Panc1 (cell line): ENCODE data around the gene ANKH. TPM values are rescaled to one million over a fixed set of nuclear protein-coding genes. Genes with fewer than 3 reads are reported as not detected.

ENCODE experiments used
- ATAC-seq: fragments of 200-7000 bp; cut with Tn5 transposase; 2 replicates; pipeline ENCODE4 v1.9.1; 2020; ENCODE audit warnings: mild to moderate bottlenecking, moderate library complexity
- BruUV-seq: library from RNA; stranded (reverse); fragments of 400-500 nt; replicated peaks from 2 replicates; lab custom pipeline; 2021; lab: Mats Ljungman, UMichigan
- CTCF ChIA-PET: fragments of 300-600 bp; sonication (Branson Sonifier 250); formaldehyde crosslinking; loops from one replicate; lab custom pipeline; 2022; ENCODE audit warnings: antibody characterized with exemption; lab: Charles Lee
- POLR2A ChIA-PET: fragments of 300-600 bp; sonication (Branson Sonifier 250); formaldehyde crosslinking; loops from one replicate; lab custom pipeline; 2022; ENCODE audit warnings: antibody characterized with exemption; lab: Charles Lee
- DNase-seq: peaks from one replicate; pipeline ENCODE4 v3.0.0-alpha.2; 2010; ENCODE audit warnings: low read depth, low spot score
- H3K27ac ChIP-seq: 2 replicates; pipeline ENCODE4 v1.5.1; 2011; ENCODE audit warnings: mild to moderate bottlenecking, low read length, inconsistent platforms
- H3K27me3 ChIP-seq: fragments of 200-500 bp; sonication (Bioruptor generic); 2 replicates; pipeline ENCODE4 v1.6.0; 2014; ENCODE audit warnings: low read length, inconsistent platforms; ENCODE audit not compliant: control insufficient read depth, insufficient read depth
- H3K36me3 ChIP-seq: fragments of 200-500 bp; sonication (Bioruptor generic); 2 replicates; pipeline ENCODE4 v1.5.1; 2014; ENCODE audit warnings: inconsistent platforms, mild to moderate bottlenecking, low read length, moderate library complexity; ENCODE audit not compliant: control insufficient read depth, insufficient read depth
- H3K4me1 ChIP-seq: 2 replicates; pipeline ENCODE4 v1.5.1; 2011; ENCODE audit warnings: inconsistent platforms, mild to moderate bottlenecking, low read length, moderate library complexity; ENCODE audit not compliant: control insufficient read depth, insufficient read depth
- H3K4me3 ChIP-seq, 2 experiments: 2 replicates each; pipeline ENCODE4 v1.5.1; 2011 to 2012; ENCODE audit warnings: low read depth in 2 of 2, low read length in 2 of 2, mild to moderate bottlenecking in 2 of 2, inconsistent platforms in 1 of 2, moderate library complexity in 1 of 2
- H3K9me3 ChIP-seq: fragments of 200-500 bp; sonication (Bioruptor generic); 2 replicates; pipeline ENCODE4 v1.5.1; 2014; ENCODE audit warnings: low read depth, mild to moderate bottlenecking, inconsistent platforms, low read length, moderate library complexity; ENCODE audit not compliant: control insufficient read depth, insufficient read depth
- CTCF ChIP-seq: fragments of 450-650 bp; IDR thresholded peaks from 2 replicates; pipeline ENCODE4 v1.5.1; 2017; ENCODE audit warnings: mild to moderate bottlenecking
- POLR2AphosphoS5 ChIP-seq: IDR thresholded peaks from 2 replicates; pipeline ENCODE4 v1.6.1; 2012; ENCODE audit warnings: mild to moderate bottlenecking, low read depth, low read length, moderate library complexity
- REST ChIP-seq, 2 experiments: IDR thresholded peaks; 2 replicates each; pipeline ENCODE4 v1.6.1; 2011 to 2012; ENCODE audit warnings: low read depth in 2 of 2, control low read depth in 1 of 2, low read length in 1 of 2, mild to moderate bottlenecking in 1 of 2, moderate library complexity in 1 of 2; ENCODE audit not compliant: insufficient read depth in 1 of 2
- SIN3A ChIP-seq: IDR thresholded peaks from 2 replicates; pipeline ENCODE4 v1.6.1; 2012; ENCODE audit warnings: low read depth, mild to moderate bottlenecking, low read length, moderate library complexity, borderline replicate concordance; ENCODE audit not compliant: insufficient read depth
- TCF7L2 ChIP-seq: IDR thresholded peaks from 2 replicates; pipeline ENCODE4 v1.6.1; 2011; ENCODE audit warnings: mild to moderate bottlenecking, low read depth, low read length, inconsistent platforms
- in situ Hi-C: cut with HindIII; loops from 2 replicates; pipeline ENCODE4 v1.10.0; 2016; ENCODE audit warnings: low sequenced_read_pairs, low pct_unique_long_range_greater_than_20kb
- intact Hi-C: fragments of 100-400 bp; cut with micrococcal nuclease; formaldehyde crosslinking; loops from one replicate; pipeline ENCODE4 v1.10.0; 2022; ENCODE audit not compliant: unreplicated experiment
- total RNA-seq: library from RNA; stranded (reverse); gene quantifications from one replicate; pipeline ENCODE4 v1.2.1, GENCODE V29; 2021; ENCODE audit not compliant: unreplicated experiment

Gene ANKH
- total RNA-seq, 1 experiment from 2014 or later: 11.2 TPM

- no peak for DNase-seq
- Histone ChIP-seq H3K27me3 (peaks cover 12% of the 10 kb centered on the region; the same call in 1 of the 2 replicates), H3K4me3 (no peak overlapping the region), H3K27ac (no peak overlapping the region), H3K36me3 (no peaks in the 10 kb centered on the region), H3K9me3 (no peaks in the 10 kb centered on the region), H3K4me1 (no peaks in the 10 kb centered on the region)
- TF ChIP-seq POLR2AphosphoS5 (no peak), TCF7L2 (no peak), SIN3A (no peak), CTCF (no peak), REST (IDR thresholded peaks at IDR 0.05; ENCODE audit: insufficient read depth in 1 of 2, low read depth in 2 of 2, low read length in 1 of 2) (no peak)
- in situ Hi-C loops (no loop called here), intact Hi-C loops (no loop called here)
- no peak for ATAC-seq
- BruUV-seq: no TSS peak
- POLR2A ChIA-PET: no interaction called here
- CTCF ChIA-PET: no interaction called here
Observed at GRCh38 chr5:14908172-14908571, 36.6 kb upstream of the ANKH start.

GRCh38 chr5:14906628-14907027, 35.0 kb upstream of the ANKH start:
- POLR2A ChIA-PET: no interaction called here
- intact Hi-C loops (no loop called here), in situ Hi-C loops (no loop called here)
- CTCF ChIA-PET: no interaction called here
- H3K4me1 ChIP-seq: no peaks in the 10 kb centered on the region
- no TSS peak for BruUV-seq
- DNase-seq (no peak), ATAC-seq (no peak)
- H3K36me3 ChIP-seq: no peaks in the 10 kb centered on the region
- H3K27ac ChIP-seq: no peak overlapping the region
- no peak overlapping the region for H3K4me3 ChIP-seq
- TF ChIP-seq SIN3A (no peak), REST (IDR thresholded peaks at IDR 0.05; ENCODE audit: insufficient read depth in 1 of 2, low read depth in 2 of 2, low read length in 1 of 2) (no peak), TCF7L2 (no peak), POLR2AphosphoS5 (no peak), CTCF (no peak)
- H3K27me3 ChIP-seq: peaks cover 12% of the 10 kb centered on the region; the same call in 1 of the 2 replicates
- H3K9me3 ChIP-seq: no peaks in the 10 kb centered on the region
